ENCODE measurements around the gene F7.

GRCh38 chr13:113077566-113077952, 28.0 kb upstream of the F7 start:
- TF ChIP-seq CTCF (IDR thresholded peaks at IDR 0.05): no peak
- no peak for TF ChIP-seq BCL3 (IDR thresholded peaks at IDR 0.05)
- no peak for TF ChIP-seq MAX (IDR thresholded peaks at IDR 0.05)
- no peak for TF ChIP-seq NR3C1 (IDR thresholded peaks at IDR 0.05)
- TF ChIP-seq CHD2 (IDR thresholded peaks at IDR 0.05; ENCODE audit: low read length, partially characterized antibody): no peak
- TF ChIP-seq CHD4 (IDR thresholded peaks at IDR 0.05; ENCODE audit: borderline replicate concordance): no peak
- TF ChIP-seq EP300 (IDR thresholded peaks at IDR 0.05): no peak

Data from A549 (cell line).